Middle frontal gyrus (tissue), 1 donor: Measurements from ENCODE around the gene ABCC3.

Experiments
- DNase-seq: peaks from one replicate; pipeline ENCODE4 v3.0.0-alpha.2; 2015; ENCODE audit warnings: low spot score; ENCODE audit errors: extremely low spot score

The ABCC3 gene

GRCh38 chr17:50627036-50627781 is 7.5 kb upstream of the ABCC3 start:
- DNase-seq, result no peak

- DNase-seq, result no peak
Measured at GRCh38 chr17:50627782-50628601, 6.7 kb upstream of the ABCC3 start.

- no peak for DNase-seq
Measured at GRCh38 chr17:50629902-50630301, 4.8 kb upstream of the ABCC3 start.

GRCh38 chr17:50630524-50631194 is 4.0 kb upstream of the ABCC3 start:
- no peak for DNase-seq

GRCh38 chr17:50631195-50631907 is 3.3 kb upstream of the ABCC3 start:
- DNase-seq, result no peak

GRCh38 chr17:50631908-50632571 is 2.6 kb upstream of the ABCC3 start:
- no peak for DNase-seq

GRCh38 chr17:50632637-50633036 is 2.0 kb upstream of the ABCC3 start:
- DNase-seq, result no peak

- no peak for DNase-seq
Measured at GRCh38 chr17:50633683-50634082, 998 bp upstream of the ABCC3 start.

- no peak for DNase-seq
Measured at GRCh38 chr17:50634915-50635731, 442 bp downstream of the ABCC3 start.

- DNase-seq, result no peak
Measured at GRCh38 chr17:50635732-50635981, 976 bp downstream of the ABCC3 start.

GRCh38 chr17:50635982-50636803 is 1.5 kb downstream of the ABCC3 start:
- DNase-seq, result no peak

- no peak for DNase-seq
Measured at GRCh38 chr17:50636804-50637195, 2.1 kb downstream of the ABCC3 start.

- no peak for DNase-seq
Measured at GRCh38 chr17:50637829-50638605, 3.3 kb downstream of the ABCC3 start.

GRCh38 chr17:50638606-50638965 is 3.9 kb downstream of the ABCC3 start:
- no peak for DNase-seq

GRCh38 chr17:50638966-50639713 is 4.5 kb downstream of the ABCC3 start:
- no peak for DNase-seq

- DNase-seq, result no peak
Measured at GRCh38 chr17:50640686-50641351, 6.1 kb downstream of the ABCC3 start.

GRCh38 chr17:50641357-50641756 is 6.7 kb downstream of the ABCC3 start:
- no peak for DNase-seq
